Endothelial cell of umbilical vein (primary cell): ENCODE data around the gene CCDC30. TPM values are rescaled to one million over a fixed set of nuclear protein-coding genes. Genes with fewer than 3 reads are reported as not detected.

Experiments
- BruUV-seq: library from RNA; stranded (reverse); fragments of 400-500 nt; replicated peaks from 2 replicates; lab custom pipeline; 2021; lab: Mats Ljungman, UMichigan
- CTCF ChIA-PET: fragments of 300-600, 350-600 bp; sonication (Branson Sonifier 250); formaldehyde crosslinking; loops from one replicate; lab custom pipeline; 2021; ENCODE audit warnings: antibody characterized with exemption, inconsistent platforms; lab: Charles Lee
- POLR2A ChIA-PET: fragments of 300-600, 350-600 bp; sonication (Branson Sonifier 250); formaldehyde crosslinking; loops from one replicate; lab custom pipeline; 2021; ENCODE audit warnings: antibody characterized with exemption, inconsistent platforms; lab: Charles Lee
- DNase-seq: peaks from one replicate; pipeline ENCODE4 v3.0.0-alpha.2; 2011; ENCODE audit warnings: low read depth, low spot score
- FAIRE-seq: peaks from 2 replicates; lab custom pipeline; 2011; peaks lifted over from hg19 to GRCh38; lab: Jason Lieb, UNC
- H2AFZ ChIP-seq: 2 replicates; pipeline ENCODE4 v1.6.0; 2012; ENCODE audit warnings: low read depth, low read length, control low read depth, inconsistent platforms
- H3K27ac ChIP-seq: 2 replicates; pipeline ENCODE4 v1.5.1; 2011; ENCODE audit warnings: low read depth, mild to moderate bottlenecking, control low read depth, low read length, moderate library complexity; ENCODE audit not compliant: insufficient read depth
- H3K27me3 ChIP-seq, 2 experiments: 2 replicates each; pipeline versions ENCODE4 v1.6.0 to v1.6.1; 2011; ENCODE audit warnings: low read length in 2 of 2, mixed read lengths in 1 of 2; ENCODE audit not compliant: control insufficient read depth in 2 of 2, insufficient read depth in 2 of 2
- H3K36me3 ChIP-seq, 2 experiments: 2 replicates in 1 of 2; 3 replicates in 1 of 2; pipeline ENCODE4 v1.5.1; 2011; ENCODE audit warnings: low read length in 2 of 2, mild to moderate bottlenecking in 1 of 2, moderate library complexity in 1 of 2; ENCODE audit not compliant: control insufficient read depth in 2 of 2, insufficient read depth in 2 of 2; ENCODE audit errors: extremely low read depth in 1 of 2
- H3K4me1 ChIP-seq: 3 replicates; pipeline ENCODE4 v1.5.1; 2011; ENCODE audit warnings: mild to moderate bottlenecking, low read length; ENCODE audit not compliant: control insufficient read depth, insufficient read depth; ENCODE audit errors: extremely low read depth
- H3K4me2 ChIP-seq: 2 replicates; pipeline ENCODE4 v1.6.1; 2011; ENCODE audit warnings: low read length, control low read depth, mixed read lengths; ENCODE audit not compliant: insufficient read depth
- H3K4me3 ChIP-seq, 3 experiments: fragments of 200-600 bp in 1 of 3; sonication (generic), shearing (Covaris generic) in 1 of 3; replicated peaks in 1 of 3; 2 replicates each; pipeline ENCODE4 v1.5.1; 2011 to 2016; ENCODE audit warnings: control low read depth in 3 of 3, low read length in 3 of 3, mild to moderate bottlenecking in 2 of 3, inconsistent platforms in 1 of 3, low read depth in 1 of 3, moderate library complexity in 1 of 3; ENCODE audit not compliant: insufficient read depth in 1 of 3
- H3K79me2 ChIP-seq: 2 replicates; pipeline ENCODE4 v1.6.0; 2012; ENCODE audit warnings: low read length, inconsistent platforms; ENCODE audit not compliant: control insufficient read depth, insufficient read depth
- H3K9ac ChIP-seq: replicated peaks from 2 replicates; pipeline ENCODE3; 2011; ENCODE audit warnings: low read length, control low read depth; ENCODE audit not compliant: insufficient read depth; ENCODE audit errors: extremely low read depth
- H3K9me1 ChIP-seq: replicated peaks from 3 replicates; pipeline ENCODE4 v1.6.0; 2011; ENCODE audit warnings: mild to moderate bottlenecking, low read length; ENCODE audit not compliant: control insufficient read depth, insufficient read depth; ENCODE audit errors: extremely low read depth
- H3K9me3 ChIP-seq: replicated peaks from 2 replicates; pipeline ENCODE4 v1.5.1; 2012; ENCODE audit warnings: low read length, inconsistent platforms; ENCODE audit not compliant: control insufficient read depth, insufficient read depth
- H4K20me1 ChIP-seq: replicated peaks from 2 replicates; pipeline ENCODE3; 2011; ENCODE audit warnings: mild to moderate bottlenecking, low read length; ENCODE audit not compliant: control insufficient read depth, insufficient read depth; ENCODE audit errors: extremely low read depth
- EZH2 ChIP-seq: IDR thresholded peaks from 2 replicates; pipeline ENCODE4 v1.6.1; 2012; ENCODE audit warnings: borderline replicate concordance, low read depth, mild to moderate bottlenecking, moderate library complexity, low read length, inconsistent platforms; ENCODE audit not compliant: severe bottlenecking
- FOS ChIP-seq: IDR thresholded peaks from 2 replicates; pipeline ENCODE4 v1.6.1; 2011; ENCODE audit warnings: mild to moderate bottlenecking, low read length, moderate library complexity, borderline replicate concordance; ENCODE audit not compliant: insufficient read depth
- GATA2 ChIP-seq: IDR thresholded peaks from 2 replicates; pipeline ENCODE4 v1.7.0; 2011; ENCODE audit warnings: low read depth, mild to moderate bottlenecking, moderate library complexity, mixed read lengths, low read length; ENCODE audit not compliant: insufficient read length, insufficient read depth
- JUN ChIP-seq: IDR thresholded peaks from 2 replicates; pipeline ENCODE4 v1.6.1; 2011; ENCODE audit warnings: borderline replicate concordance, low read depth; ENCODE audit not compliant: insufficient read length, insufficient read depth
- MAX ChIP-seq: IDR thresholded peaks from 2 replicates; pipeline ENCODE4 v1.6.1; 2011; ENCODE audit not compliant: insufficient read depth, insufficient read length
- MYC ChIP-seq: IDR thresholded peaks from one replicate; pipeline ENCODE4 v1.6.1; 2011; ENCODE audit warnings: mild to moderate bottlenecking, low read depth, low read length
- POLR2A ChIP-seq: IDR thresholded peaks from 2 replicates; pipeline ENCODE4 v1.6.1; 2012; ENCODE audit warnings: low read depth, mild to moderate bottlenecking, control low read depth, low read length
- POLR2AphosphoS5 ChIP-seq: IDR thresholded peaks from 2 replicates; pipeline ENCODE4 v1.6.1; 2012; ENCODE audit warnings: low read depth, mild to moderate bottlenecking, control low read depth, low read length, moderate library complexity; ENCODE audit not compliant: insufficient read depth
- dilution Hi-C: fragments of 300-500 bp; cut with MboI; formaldehyde crosslinking; loops from one replicate; pipeline ENCODE4 v1.15.0; 2019; ENCODE audit warnings: low sequenced_read_pairs; ENCODE audit not compliant: extremely low pct_ligation_motif_present
- intact Hi-C: fragments of 100-400 bp; cut with micrococcal nuclease; formaldehyde crosslinking; loops from one replicate; pipeline ENCODE4 v1.10.0; 2022
- polyA plus RNA-seq, 4 experiments: library from polyadenylated mRNA; depleted of rRNA in 3 of 4; stranded (reverse) in 3 of 4; unstranded in 1 of 4; fragments of >200 nt; gene quantifications; 2 replicates each; pipeline versions ENCODE4 v1.2.1 to v1.2.3, GENCODE V29; 2011 to 2012; ENCODE audit warnings: missing spikeins in 1 of 4
- total RNA-seq: library from RNA; stranded (reverse); gene quantifications from 2 replicates; pipeline ENCODE4 v1.2.3, GENCODE V29; 2021
- TF ChIP-seq, protein P1 (sequence below), 2 donors: IDR thresholded peaks; 1 replicate in 1 of 2; 2 replicates in 1 of 2; pipeline ENCODE4 v1.5.1; 2011; ENCODE audit warnings: low read length in 2 of 2, mild to moderate bottlenecking in 2 of 2, moderate library complexity in 2 of 2, control low read depth in 1 of 2, inconsistent platforms in 1 of 2, low read depth in 1 of 2; ENCODE audit not compliant: insufficient read depth in 1 of 2; ENCODE audit errors: extremely low read depth in 1 of 2

Gene CCDC30
- total and polyA plus RNA-seq, 2 donors (not counting 3 experiments of a cell fraction or from before 2014, with no cell fraction given), result 0.19 to 2.9 TPM

DNA sequence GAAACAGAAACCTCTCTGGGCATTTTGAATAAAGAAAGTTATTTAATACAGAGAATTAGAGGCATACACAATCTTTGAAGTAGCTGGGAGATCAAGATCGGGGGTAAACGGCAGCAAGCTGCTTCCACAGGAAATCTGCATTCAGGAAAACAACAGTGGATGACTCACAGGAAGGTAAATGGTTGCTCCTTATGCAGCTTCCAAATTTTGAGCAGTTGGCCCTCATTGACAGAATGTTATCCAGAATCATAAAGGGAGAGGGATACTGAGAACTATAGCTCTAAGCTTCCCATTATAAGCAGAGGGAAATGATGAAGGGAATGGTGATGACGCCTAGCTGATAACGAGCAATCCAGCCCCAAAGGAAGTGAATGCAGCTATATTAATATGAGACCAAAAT, 35.8 kb upstream of the CCDC30 start:
- dilution Hi-C loops, result no loop called here
- Histone ChIP-seq H3K4me1 (peaks cover 12% of the 10 kb centered on the region), H3K79me2 (no peaks in the 10 kb centered on the region), H3K9ac (no peak overlapping the region), H3K9me1 (no peaks in the 10 kb centered on the region), H3K36me3 (no peaks in the 10 kb centered on the region), H3K4me3 (no peak overlapping the region), H3K27me3 (no peaks in the 10 kb centered on the region), H3K9me3 (no peaks in the 10 kb centered on the region), H4K20me1 (no peaks in the 10 kb centered on the region), H3K27ac (peak overlapping the region; percentile 57), H2AFZ (no peak overlapping the region), H3K4me2 (peak overlapping the region; percentile 39)
- BruUV-seq, result no TSS peak
- peak; percentile 80 for DNase-seq
- TF ChIP-seq GATA2 (peak; percentile 75), MAX (no peak), MYC (no peak), FOS (peak; percentile 85), POLR2AphosphoS5 (peak; percentile 66), EZH2 (no peak), JUN (peak; percentile 88), POLR2A (no peak)
- TF ChIP-seq, protein P1, sequence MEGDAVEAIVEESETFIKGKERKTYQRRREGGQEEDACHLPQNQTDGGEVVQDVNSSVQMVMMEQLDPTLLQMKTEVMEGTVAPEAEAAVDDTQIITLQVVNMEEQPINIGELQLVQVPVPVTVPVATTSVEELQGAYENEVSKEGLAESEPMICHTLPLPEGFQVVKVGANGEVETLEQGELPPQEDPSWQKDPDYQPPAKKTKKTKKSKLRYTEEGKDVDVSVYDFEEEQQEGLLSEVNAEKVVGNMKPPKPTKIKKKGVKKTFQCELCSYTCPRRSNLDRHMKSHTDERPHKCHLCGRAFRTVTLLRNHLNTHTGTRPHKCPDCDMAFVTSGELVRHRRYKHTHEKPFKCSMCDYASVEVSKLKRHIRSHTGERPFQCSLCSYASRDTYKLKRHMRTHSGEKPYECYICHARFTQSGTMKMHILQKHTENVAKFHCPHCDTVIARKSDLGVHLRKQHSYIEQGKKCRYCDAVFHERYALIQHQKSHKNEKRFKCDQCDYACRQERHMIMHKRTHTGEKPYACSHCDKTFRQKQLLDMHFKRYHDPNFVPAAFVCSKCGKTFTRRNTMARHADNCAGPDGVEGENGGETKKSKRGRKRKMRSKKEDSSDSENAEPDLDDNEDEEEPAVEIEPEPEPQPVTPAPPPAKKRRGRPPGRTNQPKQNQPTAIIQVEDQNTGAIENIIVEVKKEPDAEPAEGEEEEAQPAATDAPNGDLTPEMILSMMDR (IDR thresholded peaks at IDR 0.05; ENCODE audit: extremely low read depth in 1 of 2, insufficient read depth in 1 of 2, low read depth in 1 of 2, low read length in 2 of 2), result no peak
- ChIA-PET CTCF (interaction anchor here (0.8 to 1.4 kb wide), 5 partner anchors 9 to 253 kb away, joined by 3 to 5 read pairs (median 4); partner anchors contain the start of genes CCDC30 and PPCS), POLR2A (no interaction called here)
- intact Hi-C loops, result loop anchor here (1.0 to 2.0 kb wide), 2 partner anchors 13 to 30 kb away; partner anchors contain the start of genes PPCS and ZMYND12
- peak; percentile 90 for FAIRE-seq
